HCT116 (cell line): ENCODE data around the gene GCK. TPM values are rescaled to one million over a fixed set of nuclear protein-coding genes. Genes with fewer than 3 reads are reported as not detected.

Experiments
- ATAC-seq: fragments of 200-7000 bp; cut with Tn5 transposase; 2 replicates; pipeline ENCODE4 v1.9.1; 2020; ENCODE audit warnings: mild to moderate bottlenecking, moderate library complexity
- BruUV-seq: library from RNA; stranded (reverse); fragments of 400-500 nt; replicated peaks from 2 replicates; lab custom pipeline; 2021; lab: Mats Ljungman, UMichigan
- CTCF ChIA-PET: fragments of 300-600 bp; sonication (Branson Sonifier 250); formaldehyde crosslinking; loops from one replicate; lab custom pipeline; 2021; ENCODE audit warnings: antibody characterized with exemption; lab: Charles Lee
- POLR2A ChIA-PET: fragments of 300-600, 350-600 bp; sonication (Branson Sonifier 250); formaldehyde crosslinking; loops from one replicate; lab custom pipeline; 2021; ENCODE audit warnings: antibody characterized with exemption; lab: Charles Lee
- RAD21 ChIA-PET, 2 experiments: fragments of 300-600 bp; sonication (Branson Sonifier 250); formaldehyde crosslinking; loops; one replicate each; lab custom pipeline; 2023; ENCODE audit warnings: low total read pairs in 2 of 2; ENCODE audit not compliant: uncharacterized antibody in 2 of 2, unreplicated experiment in 2 of 2, low non-redundant PET in 1 of 2; lab: Charles Lee
- DNase-seq: peaks from one replicate; pipeline ENCODE4 v3.0.0-alpha.2; 2010; ENCODE audit warnings: low read depth, low spot score
- H2AFZ ChIP-seq: fragments of 200-600 bp; shearing (Covaris generic), sonication (generic); 2 replicates; pipeline ENCODE4 v1.6.1; 2017; ENCODE audit warnings: low read depth, mixed run types, mixed read lengths, antibody characterized with exemption, low read length; ENCODE audit not compliant: poor library complexity, severe bottlenecking
- H3K27ac ChIP-seq: 2 replicates; pipeline ENCODE4 v1.5.1; 2012; ENCODE audit warnings: low read depth, low read length
- H3K27me3 ChIP-seq: fragments of 200-600 bp; sonication (generic); 2 replicates; pipeline ENCODE4 v1.6.1; 2016; ENCODE audit warnings: mixed run types, low read length, mixed read lengths; ENCODE audit not compliant: insufficient read depth
- H3K36me3 ChIP-seq, 2 experiments: fragments of 200-500 bp in 1 of 2; fragments of 200-600 bp in 1 of 2; sonication (Bioruptor generic) in 1 of 2; sonication (generic) in 1 of 2; 2 replicates each; pipeline versions ENCODE4 v1.5.1 to v1.6.1; 2014 to 2016; ENCODE audit warnings: low read length in 2 of 2, inconsistent platforms in 1 of 2, mixed read lengths in 1 of 2, mixed run types in 1 of 2; ENCODE audit not compliant: insufficient read depth in 2 of 2, control insufficient read depth in 1 of 2
- H3K4me1 ChIP-seq, 2 experiments: fragments of 200-600 bp in 1 of 2; sonication (generic) in 1 of 2; 2 replicates each; pipeline versions ENCODE4 v1.5.1 to v1.6.1; 2012 to 2017; ENCODE audit warnings: low read length in 2 of 2, inconsistent platforms in 1 of 2, mild to moderate bottlenecking in 1 of 2, mixed read lengths in 1 of 2, mixed run types in 1 of 2, moderate library complexity in 1 of 2; ENCODE audit not compliant: insufficient read depth in 2 of 2, control insufficient read depth in 1 of 2
- H3K4me2 ChIP-seq: fragments of 200-600 bp; sonication (generic); 2 replicates; pipeline ENCODE4 v1.6.1; 2017; ENCODE audit warnings: mixed run types, low read length, mixed read lengths
- H3K4me3 ChIP-seq, 2 experiments: fragments of 200-600 bp in 1 of 2; sonication (generic) in 1 of 2; replicated peaks in 1 of 2; 2 replicates each; pipeline ENCODE4 v1.5.1; 2011 to 2016; ENCODE audit warnings: low read length in 2 of 2, control low read depth in 1 of 2, low read depth in 1 of 2, mild to moderate bottlenecking in 1 of 2, mixed read lengths in 1 of 2, mixed run types in 1 of 2
- H3K79me2 ChIP-seq: fragments of 200-600 bp; sonication (generic); 2 replicates; pipeline ENCODE4 v1.6.1; 2017; ENCODE audit warnings: mild to moderate bottlenecking, mixed run types, low read length, moderate library complexity, mixed read lengths; ENCODE audit not compliant: insufficient read depth
- H3K9ac ChIP-seq: fragments of 200-600 bp; sonication (generic); 2 replicates; pipeline ENCODE4 v1.6.1; 2016; ENCODE audit warnings: low read length, mixed read lengths
- H3K9me2 ChIP-seq: fragments of 200-600 bp; sonication (generic), shearing (Covaris generic); 2 replicates; pipeline ENCODE4 v1.6.1; 2017; ENCODE audit warnings: mixed run types, mild to moderate bottlenecking, moderate library complexity; ENCODE audit not compliant: insufficient read depth
- H3K9me3 ChIP-seq, 2 experiments: fragments of 200-500 bp in 1 of 2; fragments of 200-600 bp in 1 of 2; sonication (Bioruptor generic) in 1 of 2; sonication (generic) in 1 of 2; 2 replicates each; pipeline ENCODE4 v1.6.1; 2014 to 2017; ENCODE audit warnings: low read length in 2 of 2, mixed read lengths in 2 of 2, inconsistent platforms in 1 of 2, low read depth in 1 of 2, mild to moderate bottlenecking in 1 of 2, mixed run types in 1 of 2, moderate library complexity in 1 of 2; ENCODE audit not compliant: control insufficient read depth in 1 of 2, insufficient read depth in 1 of 2
- H4K20me1 ChIP-seq: fragments of 200-600 bp; sonication (generic), shearing (Covaris generic); 2 replicates; pipeline ENCODE4 v1.6.1; 2017; ENCODE audit warnings: mixed run types, mild to moderate bottlenecking, moderate library complexity; ENCODE audit not compliant: insufficient read depth
- ATF3 ChIP-seq: IDR thresholded peaks from 2 replicates; pipeline ENCODE4 v1.6.1; 2012
- CEBPB ChIP-seq: IDR thresholded peaks from 2 replicates; pipeline ENCODE4 v1.6.1; 2012; ENCODE audit warnings: low read depth
- EGR1 ChIP-seq: IDR thresholded peaks from 2 replicates; pipeline ENCODE4 v1.6.1; 2012; ENCODE audit warnings: low read depth
- ELF1 ChIP-seq: IDR thresholded peaks from 2 replicates; pipeline ENCODE4 v1.6.1; 2012; ENCODE audit warnings: low read depth, borderline replicate concordance
- EZH2 ChIP-seq: fragments of 200-600 bp; sonication (generic); IDR thresholded peaks from 2 replicates; pipeline ENCODE4 v1.6.1; 2017; ENCODE audit warnings: antibody characterized with exemption, mixed run types
- MAX ChIP-seq: IDR thresholded peaks from 2 replicates; pipeline ENCODE4 v1.6.1; 2012
- SIN3A ChIP-seq: IDR thresholded peaks from 2 replicates; pipeline ENCODE4 v1.6.1; 2012; ENCODE audit warnings: low read depth
- TCF7L2 ChIP-seq: IDR thresholded peaks from 2 replicates; pipeline ENCODE4 v1.7.0; 2011; ENCODE audit warnings: borderline replicate concordance, inconsistent platforms; ENCODE audit not compliant: insufficient read depth, insufficient read length; ENCODE audit errors: extremely low read depth
- ZBTB33 ChIP-seq: IDR thresholded peaks from 2 replicates; pipeline ENCODE4 v1.6.1; 2011; ENCODE audit warnings: mild to moderate bottlenecking, low read length, moderate library complexity; ENCODE audit not compliant: insufficient replicate concordance; ENCODE audit errors: extremely low read depth
- intact Hi-C: fragments of 100-400 bp; cut with micrococcal nuclease; formaldehyde crosslinking; loops from 2 replicates; pipeline ENCODE4 v1.10.0; 2022
- total RNA-seq: library from RNA; stranded (reverse); gene quantifications from one replicate; pipeline ENCODE4 v1.2.1, GENCODE V29; 2021; ENCODE audit not compliant: unreplicated experiment

The GCK gene
- total RNA-seq, 1 experiment from 2014 or later, result 0.34 TPM

GRCh38 chr7:44237696-44238095 is 48.5 kb upstream of the GCK start:
- Histone ChIP-seq H3K27ac (no peak overlapping the region), H3K36me3 (no peaks in the 10 kb centered on the region), H3K9ac (no peak overlapping the region), H3K9me3 (no peaks in the 10 kb centered on the region), H3K79me2 (no peaks in the 10 kb centered on the region), H3K27me3 (no peaks in the 10 kb centered on the region)
- ChIA-PET CTCF (no interaction called here), POLR2A (no interaction called here)
- intact Hi-C loops, result no loop called here
- TF ChIP-seq EGR1, result no peak
- TF ChIP-seq TCF7L2, result no peak
- TF ChIP-seq ZBTB33, result no peak
- TF ChIP-seq ATF3, result no peak
- TF ChIP-seq CEBPB, result no peak
- TF ChIP-seq SIN3A, result no peak
- TF ChIP-seq ELF1, result no peak
- no peak for TF ChIP-seq MAX
- TF ChIP-seq EZH2, result no peak
- TF ChIP-seq, all 23 proteins: peak for 0
- DNase-seq (no peak), ATAC-seq (no peak)
- RAD21 ChIA-PET, result no interaction called here
- peaks cover 0 to 5% of the 10 kb centered on the region in 2 experiments; a peak in 1 of 4 replicates for H3K4me1 ChIP-seq
- no peak overlapping the region for H3K4me3 ChIP-seq
- no TSS peak for BruUV-seq
- H4K20me1 ChIP-seq, result no peaks in the 10 kb centered on the region
- H3K9me2 ChIP-seq, result no peaks in the 10 kb centered on the region
- H2AFZ ChIP-seq, result no peak overlapping the region
- H3K4me2 ChIP-seq, result no peak overlapping the region
